HepG2 (cell line): ENCODE measurements around the gene SNRNP25. TPM values are rescaled to one million over a fixed set of nuclear protein-coding genes. Genes with fewer than 3 reads are reported as not detected.

Experiments
- CCAR2 ChIP-seq: fragments of 200-400 bp; formaldehyde crosslinking; optimal IDR thresholded peaks from 2 replicates; pipeline ENCODE3; 2018; ENCODE audit warnings: low read depth, mild to moderate bottlenecking, low read length, moderate library complexity
- HMG20A ChIP-seq: IDR thresholded peaks from 2 replicates; pipeline ENCODE4 v1.6.1; 2016; ENCODE audit warnings: borderline replicate concordance
- HNRNPLL ChIP-seq: fragments of 200-400 bp; formaldehyde crosslinking; IDR thresholded peaks from 2 replicates; pipeline ENCODE4 v1.6.1; 2017; ENCODE audit warnings: mild to moderate bottlenecking, low read depth, low read length; ENCODE audit not compliant: poor library complexity, severe bottlenecking
- HOXD1 ChIP-seq: sonication (generic); formaldehyde crosslinking; IDR thresholded peaks from 2 replicates; pipeline ENCODE4 v1.5.0; 2020; ENCODE audit warnings: missing genetic modification reagents
- KLF6 ChIP-seq: IDR thresholded peaks from 2 replicates; pipeline ENCODE4 v1.8.0; 2016; ENCODE audit warnings: missing biosample characterization, missing genetic modification reagents
- KLF9 ChIP-seq: IDR thresholded peaks from 2 replicates; pipeline ENCODE4 v1.6.1; 2016; ENCODE audit warnings: low read depth
- MBNL3 ChIP-seq: fragments of 250-450 bp; sonication (Bioruptor Pico); conservative IDR thresholded peaks from 2 replicates; pipeline ENCODE4 v1.8.0; 2022; ENCODE audit warnings: mild to moderate bottlenecking, inconsistent platforms
- NRL ChIP-seq: sonication (generic); formaldehyde crosslinking; IDR thresholded peaks from 2 replicates; pipeline ENCODE4 v1.5.0; 2020; ENCODE audit warnings: missing genetic modification reagents, mild to moderate bottlenecking, moderate library complexity, borderline replicate concordance
- SP4 ChIP-seq: sonication (generic); formaldehyde crosslinking; IDR thresholded peaks from 2 replicates; pipeline ENCODE4 v1.8.1; 2023; ENCODE audit warnings: mild to moderate bottlenecking, missing genetic modification reagents
- SRY ChIP-seq: sonication (generic); formaldehyde crosslinking; IDR thresholded peaks from 2 replicates; pipeline ENCODE4 v1.8.0; 2022; ENCODE audit warnings: mild to moderate bottlenecking, missing genetic modification reagents
- TRIM24 ChIP-seq: sonication (generic); formaldehyde crosslinking; IDR thresholded peaks from 2 replicates; pipeline ENCODE4 v1.8.0; 2022; ENCODE audit warnings: mild to moderate bottlenecking, missing genetic modification reagents
- ZBTB7A ChIP-seq: sonication (generic); formaldehyde crosslinking; IDR thresholded peaks from 2 replicates; pipeline ENCODE4 v1.8.0; 2022; ENCODE audit warnings: mild to moderate bottlenecking, missing genetic modification reagents
- polyA plus RNA-seq, 8 experiments: library from polyadenylated mRNA; depleted of rRNA in 3 of 8; stranded (reverse) in 7 of 8; unstranded in 1 of 8; fragments of >200 nt; fragmentation: Illumina TruSeq in 4 of 8; extraction: Trizol in 4 of 8; gene quantifications; 2 replicates each; pipeline versions ENCODE4 v1.2.1 to v1.2.3, GENCODE V29; 2011 to 2016; ENCODE audit warnings: low read depth in 4 of 8, missing spikeins in 1 of 8, mixed read lengths in 1 of 8; ENCODE audit not compliant: insufficient read depth in 1 of 8
- total RNA-seq, 5 experiments: library from RNA; depleted of rRNA; stranded (reverse); fragments of >200 nt; fragmentation: Illumina TruSeq; extraction: Trizol; gene quantifications; 2 replicates each; pipeline ENCODE4 v1.2.3, GENCODE V29; 2016; ENCODE audit warnings: low read depth in 1 of 5
- TF ChIP-seq, protein P1 (sequence below): sonication (generic); formaldehyde crosslinking; IDR thresholded peaks from 2 replicates; pipeline ENCODE4 v1.5.1; 2020; ENCODE audit warnings: missing genetic modification reagents, mild to moderate bottlenecking, borderline replicate concordance
- TF ChIP-seq, protein P2 (sequence below): sonication (generic); formaldehyde crosslinking; IDR thresholded peaks from 2 replicates; pipeline ENCODE4 v1.4.0; 2020; ENCODE audit warnings: missing genetic modification reagents
- TF ChIP-seq, protein P3 (sequence below): IDR thresholded peaks from 2 replicates; pipeline ENCODE4 v1.6.1; 2016; ENCODE audit warnings: control low read depth
- TF ChIP-seq, protein P4 (sequence below): sonication (generic); formaldehyde crosslinking; IDR thresholded peaks from 2 replicates; pipeline ENCODE4 v1.4.0; 2020; ENCODE audit warnings: missing genetic modification reagents
- TF ChIP-seq, protein P5 (sequence below): sonication (generic); formaldehyde crosslinking; IDR thresholded peaks from 2 replicates; pipeline ENCODE4 v1.8.1; 2023; ENCODE audit warnings: missing genetic modification reagents, inconsistent platforms, borderline replicate concordance
- TF ChIP-seq, protein P6 (sequence below): sonication (generic); formaldehyde crosslinking; IDR thresholded peaks from 2 replicates; pipeline ENCODE4 v1.4.0; 2020; ENCODE audit warnings: missing genetic modification reagents

SNRNP25 gene
- total and polyA plus RNA-seq, 2 of the 13 experiments (the other 11 are each of a cell fraction or from before 2014, with no cell fraction given): 34.1 to 97.4 TPM

DNA sequence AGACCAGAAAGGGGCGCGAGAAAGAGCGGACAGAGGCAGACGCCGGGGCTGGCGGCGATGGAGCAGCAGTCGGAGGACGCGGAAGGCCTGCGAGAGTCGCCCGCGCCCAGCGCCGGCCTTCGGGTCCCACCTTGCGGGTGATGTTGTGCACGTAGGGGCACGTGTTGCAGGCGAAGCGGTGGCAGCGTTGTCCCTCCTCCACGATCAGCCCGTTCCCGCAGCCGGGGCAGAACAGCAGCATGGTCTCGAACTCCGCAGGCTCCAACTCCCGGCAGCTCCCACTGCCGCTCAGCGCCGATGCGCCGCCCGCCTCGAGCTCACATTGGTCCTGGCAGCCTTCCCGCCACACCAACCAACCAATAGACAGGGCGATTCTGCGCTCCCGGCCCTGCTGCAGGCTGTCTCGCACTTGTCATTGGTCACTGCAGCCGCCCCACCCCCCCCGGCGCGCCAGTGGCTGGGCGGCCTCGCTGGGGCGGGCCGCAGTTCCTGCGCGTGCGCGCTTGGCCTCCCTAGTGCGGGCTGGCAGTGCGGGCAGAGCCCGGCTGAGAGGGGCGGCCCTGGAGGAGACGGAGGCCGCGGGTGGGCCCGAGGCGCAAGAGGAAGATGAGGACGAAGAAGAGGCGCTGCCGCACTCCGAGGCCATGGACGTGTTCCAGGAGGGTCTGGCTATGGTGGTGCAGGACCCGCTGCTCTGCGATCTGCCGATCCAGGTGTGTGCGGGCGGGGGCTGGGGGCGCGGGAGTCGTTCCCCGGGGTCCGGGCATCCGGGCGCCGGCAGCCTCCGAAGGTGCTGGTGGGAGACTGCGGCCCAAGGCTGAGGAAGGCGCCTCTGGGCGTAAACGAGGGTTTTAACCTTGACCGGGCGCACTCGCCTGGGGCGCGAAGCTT is at the start of gene SNRNP25, which contains the start of gene POLR3K (continued):
- TF ChIP-seq CCAR2: no peak
- TF ChIP-seq NRL: no peak; the same call in none of the 2 replicates
- TF ChIP-seq, protein P1, sequence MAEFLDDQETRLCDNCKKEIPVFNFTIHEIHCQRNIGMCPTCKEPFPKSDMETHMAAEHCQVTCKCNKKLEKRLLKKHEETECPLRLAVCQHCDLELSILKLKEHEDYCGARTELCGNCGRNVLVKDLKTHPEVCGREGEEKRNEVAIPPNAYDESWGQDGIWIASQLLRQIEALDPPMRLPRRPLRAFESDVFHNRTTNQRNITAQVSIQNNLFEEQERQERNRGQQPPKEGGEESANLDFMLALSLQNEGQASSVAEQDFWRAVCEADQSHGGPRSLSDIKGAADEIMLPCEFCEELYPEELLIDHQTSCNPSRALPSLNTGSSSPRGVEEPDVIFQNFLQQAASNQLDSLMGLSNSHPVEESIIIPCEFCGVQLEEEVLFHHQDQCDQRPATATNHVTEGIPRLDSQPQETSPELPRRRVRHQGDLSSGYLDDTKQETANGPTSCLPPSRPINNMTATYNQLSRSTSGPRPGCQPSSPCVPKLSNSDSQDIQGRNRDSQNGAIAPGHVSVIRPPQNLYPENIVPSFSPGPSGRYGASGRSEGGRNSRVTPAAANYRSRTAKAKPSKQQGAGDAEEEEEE: no peak
- TF ChIP-seq HNRNPLL: peak; percentile 68
- 0 out of 2 replicates have a peak, but pooled peaks have one; percentile 35 for TF ChIP-seq HOXD1 (CRISPR knock-in tag)
- TF ChIP-seq ZBTB7A (CRISPR knock-in tag): peak; percentile 21; the same call in 1 of the 2 replicates
- TF ChIP-seq, protein P2, sequence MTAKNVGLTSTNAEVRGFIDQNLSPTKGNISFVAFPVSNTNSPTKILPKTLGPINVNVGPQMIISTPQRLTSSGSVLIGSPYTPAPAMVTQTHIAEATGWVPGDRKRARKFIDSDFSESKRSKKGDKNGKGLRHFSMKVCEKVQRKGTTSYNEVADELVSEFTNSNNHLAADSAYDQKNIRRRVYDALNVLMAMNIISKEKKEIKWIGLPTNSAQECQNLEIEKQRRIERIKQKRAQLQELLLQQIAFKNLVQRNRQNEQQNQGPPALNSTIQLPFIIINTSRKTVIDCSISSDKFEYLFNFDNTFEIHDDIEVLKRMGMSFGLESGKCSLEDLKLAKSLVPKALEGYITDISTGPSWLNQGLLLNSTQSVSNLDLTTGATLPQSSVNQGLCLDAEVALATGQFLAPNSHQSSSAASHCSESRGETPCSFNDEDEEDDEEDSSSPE (CRISPR knock-in tag): peak; percentile 98
- TF ChIP-seq KLF6 (CRISPR knock-in tag): peak; percentile 40
- TF ChIP-seq MBNL3 (CRISPR knock-in tag): no peak
- TF ChIP-seq, protein P3, sequence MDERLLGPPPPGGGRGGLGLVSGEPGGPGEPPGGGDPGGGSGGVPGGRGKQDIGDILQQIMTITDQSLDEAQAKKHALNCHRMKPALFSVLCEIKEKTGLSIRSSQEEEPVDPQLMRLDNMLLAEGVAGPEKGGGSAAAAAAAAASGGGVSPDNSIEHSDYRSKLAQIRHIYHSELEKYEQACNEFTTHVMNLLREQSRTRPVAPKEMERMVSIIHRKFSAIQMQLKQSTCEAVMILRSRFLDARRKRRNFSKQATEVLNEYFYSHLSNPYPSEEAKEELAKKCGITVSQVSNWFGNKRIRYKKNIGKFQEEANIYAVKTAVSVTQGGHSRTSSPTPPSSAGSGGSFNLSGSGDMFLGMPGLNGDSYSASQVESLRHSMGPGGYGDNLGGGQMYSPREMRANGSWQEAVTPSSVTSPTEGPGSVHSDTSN: peak; percentile 69
- peak; percentile 35; the same call in 1 of the 2 replicates for TF ChIP-seq SRY (CRISPR knock-in tag)
- TF ChIP-seq HMG20A (CRISPR knock-in tag): no peak
- no peak for TF ChIP-seq KLF9 (CRISPR knock-in tag)
- TF ChIP-seq, protein P4, sequence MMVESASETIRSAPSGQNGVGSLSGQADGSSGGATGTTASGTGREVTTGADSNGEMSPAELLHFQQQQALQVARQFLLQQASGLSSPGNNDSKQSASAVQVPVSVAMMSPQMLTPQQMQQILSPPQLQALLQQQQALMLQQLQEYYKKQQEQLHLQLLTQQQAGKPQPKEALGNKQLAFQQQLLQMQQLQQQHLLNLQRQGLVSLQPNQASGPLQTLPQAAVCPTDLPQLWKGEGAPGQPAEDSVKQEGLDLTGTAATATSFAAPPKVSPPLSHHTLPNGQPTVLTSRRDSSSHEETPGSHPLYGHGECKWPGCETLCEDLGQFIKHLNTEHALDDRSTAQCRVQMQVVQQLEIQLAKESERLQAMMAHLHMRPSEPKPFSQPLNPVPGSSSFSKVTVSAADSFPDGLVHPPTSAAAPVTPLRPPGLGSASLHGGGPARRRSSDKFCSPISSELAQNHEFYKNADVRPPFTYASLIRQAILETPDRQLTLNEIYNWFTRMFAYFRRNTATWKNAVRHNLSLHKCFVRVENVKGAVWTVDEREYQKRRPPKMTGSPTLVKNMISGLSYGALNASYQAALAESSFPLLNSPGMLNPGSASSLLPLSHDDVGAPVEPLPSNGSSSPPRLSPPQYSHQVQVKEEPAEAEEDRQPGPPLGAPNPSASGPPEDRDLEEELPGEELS (CRISPR knock-in tag): no peak
- TF ChIP-seq SP4 (CRISPR knock-in tag): peak; percentile 84
- TF ChIP-seq, protein P5, sequence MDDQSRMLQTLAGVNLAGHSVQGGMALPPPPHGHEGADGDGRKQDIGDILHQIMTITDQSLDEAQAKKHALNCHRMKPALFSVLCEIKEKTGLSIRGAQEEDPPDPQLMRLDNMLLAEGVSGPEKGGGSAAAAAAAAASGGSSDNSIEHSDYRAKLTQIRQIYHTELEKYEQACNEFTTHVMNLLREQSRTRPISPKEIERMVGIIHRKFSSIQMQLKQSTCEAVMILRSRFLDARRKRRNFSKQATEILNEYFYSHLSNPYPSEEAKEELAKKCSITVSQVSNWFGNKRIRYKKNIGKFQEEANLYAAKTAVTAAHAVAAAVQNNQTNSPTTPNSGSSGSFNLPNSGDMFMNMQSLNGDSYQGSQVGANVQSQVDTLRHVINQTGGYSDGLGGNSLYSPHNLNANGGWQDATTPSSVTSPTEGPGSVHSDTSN (CRISPR knock-in tag): 0 out of 2 replicates have a peak, but pooled peaks have one; percentile 8
- no peak for TF ChIP-seq TRIM24 (CRISPR knock-in tag)
- TF ChIP-seq, protein P6, sequence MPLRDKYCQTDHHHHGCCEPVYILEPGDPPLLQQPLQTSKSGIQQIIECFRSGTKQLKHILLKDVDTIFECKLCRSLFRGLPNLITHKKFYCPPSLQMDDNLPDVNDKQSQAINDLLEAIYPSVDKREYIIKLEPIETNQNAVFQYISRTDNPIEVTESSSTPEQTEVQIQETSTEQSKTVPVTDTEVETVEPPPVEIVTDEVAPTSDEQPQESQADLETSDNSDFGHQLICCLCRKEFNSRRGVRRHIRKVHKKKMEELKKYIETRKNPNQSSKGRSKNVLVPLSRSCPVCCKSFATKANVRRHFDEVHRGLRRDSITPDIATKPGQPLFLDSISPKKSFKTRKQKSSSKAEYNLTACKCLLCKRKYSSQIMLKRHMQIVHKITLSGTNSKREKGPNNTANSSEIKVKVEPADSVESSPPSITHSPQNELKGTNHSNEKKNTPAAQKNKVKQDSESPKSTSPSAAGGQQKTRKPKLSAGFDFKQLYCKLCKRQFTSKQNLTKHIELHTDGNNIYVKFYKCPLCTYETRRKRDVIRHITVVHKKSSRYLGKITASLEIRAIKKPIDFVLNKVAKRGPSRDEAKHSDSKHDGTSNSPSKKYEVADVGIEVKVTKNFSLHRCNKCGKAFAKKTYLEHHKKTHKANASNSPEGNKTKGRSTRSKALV (CRISPR knock-in tag): 0 out of 2 replicates have a peak, but pooled peaks have one; percentile 37
